ENCODE measurements around the gene CFAP410. TPM values are rescaled to one million over a fixed set of nuclear protein-coding genes. Genes with fewer than 3 reads are reported as not detected.

Gene CFAP410
- total RNA-seq, 4 donors from 2014 or later: 23.8 to 44.8 (median 26.0) TPM

DNA sequence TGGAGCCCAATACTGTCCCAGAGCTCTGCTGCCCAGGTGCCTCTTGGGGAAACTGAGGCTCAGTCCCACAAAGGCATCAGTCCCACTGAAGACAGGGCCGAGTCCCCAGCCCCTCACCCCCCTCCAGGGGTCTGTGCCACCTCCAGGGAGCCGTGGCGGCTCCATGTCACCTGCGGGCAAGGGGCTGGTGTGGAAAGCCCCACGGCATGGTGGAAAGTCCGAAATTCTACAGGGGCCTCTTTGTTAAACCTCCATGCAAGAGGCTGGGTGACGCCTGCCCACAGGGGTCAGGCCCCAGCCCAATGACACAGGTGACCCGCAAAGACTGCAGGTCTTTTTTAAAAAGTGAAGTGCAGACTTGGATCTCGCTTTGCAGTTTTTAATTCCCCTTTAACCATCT is 56.8 kb downstream of the CFAP410 start:
- Histone ChIP-seq H3K4me1 (no peaks in the 10 kb centered on the region), H3K27ac (no peak overlapping the region), H3K9me3 (no peaks in the 10 kb centered on the region), H3K36me3 (no peaks in the 10 kb centered on the region), H3K4me3 (no peak overlapping the region), H3K27me3 (no peaks in the 10 kb centered on the region)
- no peak for TF ChIP-seq POLR2A (IDR thresholded peaks at IDR 0.05)
- TF ChIP-seq, protein P1, sequence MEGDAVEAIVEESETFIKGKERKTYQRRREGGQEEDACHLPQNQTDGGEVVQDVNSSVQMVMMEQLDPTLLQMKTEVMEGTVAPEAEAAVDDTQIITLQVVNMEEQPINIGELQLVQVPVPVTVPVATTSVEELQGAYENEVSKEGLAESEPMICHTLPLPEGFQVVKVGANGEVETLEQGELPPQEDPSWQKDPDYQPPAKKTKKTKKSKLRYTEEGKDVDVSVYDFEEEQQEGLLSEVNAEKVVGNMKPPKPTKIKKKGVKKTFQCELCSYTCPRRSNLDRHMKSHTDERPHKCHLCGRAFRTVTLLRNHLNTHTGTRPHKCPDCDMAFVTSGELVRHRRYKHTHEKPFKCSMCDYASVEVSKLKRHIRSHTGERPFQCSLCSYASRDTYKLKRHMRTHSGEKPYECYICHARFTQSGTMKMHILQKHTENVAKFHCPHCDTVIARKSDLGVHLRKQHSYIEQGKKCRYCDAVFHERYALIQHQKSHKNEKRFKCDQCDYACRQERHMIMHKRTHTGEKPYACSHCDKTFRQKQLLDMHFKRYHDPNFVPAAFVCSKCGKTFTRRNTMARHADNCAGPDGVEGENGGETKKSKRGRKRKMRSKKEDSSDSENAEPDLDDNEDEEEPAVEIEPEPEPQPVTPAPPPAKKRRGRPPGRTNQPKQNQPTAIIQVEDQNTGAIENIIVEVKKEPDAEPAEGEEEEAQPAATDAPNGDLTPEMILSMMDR (IDR thresholded peaks at IDR 0.05): no peak
- DNase-seq: no peak
- intact Hi-C loops (cut with DNase I; ENCODE audit: low total_unique reads): no loop called here

DNA sequence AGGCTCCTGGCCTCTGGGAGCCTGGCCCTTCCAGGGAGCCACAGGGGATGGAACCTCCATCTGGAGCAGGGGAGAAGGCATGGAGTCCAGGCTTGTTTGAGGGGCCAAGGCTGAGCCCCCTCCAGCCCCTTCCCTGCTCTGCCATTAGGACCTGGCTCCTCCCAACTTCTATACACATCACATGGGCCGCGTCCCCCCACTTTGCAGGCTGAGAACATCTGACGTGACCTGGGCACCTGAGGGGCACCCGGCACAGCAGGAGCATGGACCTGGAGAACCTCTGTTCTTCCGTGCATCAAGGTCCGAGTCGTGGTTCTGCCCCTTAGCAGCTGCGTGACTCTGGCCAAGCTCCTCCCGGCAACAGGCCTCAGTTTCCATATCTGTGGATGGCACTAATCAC is 57.4 kb downstream of the CFAP410 start:
- no peak overlapping the region for H3K27ac ChIP-seq
- no peaks in the 10 kb centered on the region for H3K9me3 ChIP-seq
- H3K27me3 ChIP-seq: no peaks in the 10 kb centered on the region
- no peak overlapping the region for H3K4me3 ChIP-seq
- DNase-seq: no peak
- TF ChIP-seq, protein P1 (IDR thresholded peaks at IDR 0.05): no peak
- no peak for TF ChIP-seq POLR2A (IDR thresholded peaks at IDR 0.05)
- H3K4me1 ChIP-seq: no peaks in the 10 kb centered on the region
- intact Hi-C loops (cut with DNase I; ENCODE audit: low total_unique reads): no loop called here
- no peaks in the 10 kb centered on the region for H3K36me3 ChIP-seq

DNA sequence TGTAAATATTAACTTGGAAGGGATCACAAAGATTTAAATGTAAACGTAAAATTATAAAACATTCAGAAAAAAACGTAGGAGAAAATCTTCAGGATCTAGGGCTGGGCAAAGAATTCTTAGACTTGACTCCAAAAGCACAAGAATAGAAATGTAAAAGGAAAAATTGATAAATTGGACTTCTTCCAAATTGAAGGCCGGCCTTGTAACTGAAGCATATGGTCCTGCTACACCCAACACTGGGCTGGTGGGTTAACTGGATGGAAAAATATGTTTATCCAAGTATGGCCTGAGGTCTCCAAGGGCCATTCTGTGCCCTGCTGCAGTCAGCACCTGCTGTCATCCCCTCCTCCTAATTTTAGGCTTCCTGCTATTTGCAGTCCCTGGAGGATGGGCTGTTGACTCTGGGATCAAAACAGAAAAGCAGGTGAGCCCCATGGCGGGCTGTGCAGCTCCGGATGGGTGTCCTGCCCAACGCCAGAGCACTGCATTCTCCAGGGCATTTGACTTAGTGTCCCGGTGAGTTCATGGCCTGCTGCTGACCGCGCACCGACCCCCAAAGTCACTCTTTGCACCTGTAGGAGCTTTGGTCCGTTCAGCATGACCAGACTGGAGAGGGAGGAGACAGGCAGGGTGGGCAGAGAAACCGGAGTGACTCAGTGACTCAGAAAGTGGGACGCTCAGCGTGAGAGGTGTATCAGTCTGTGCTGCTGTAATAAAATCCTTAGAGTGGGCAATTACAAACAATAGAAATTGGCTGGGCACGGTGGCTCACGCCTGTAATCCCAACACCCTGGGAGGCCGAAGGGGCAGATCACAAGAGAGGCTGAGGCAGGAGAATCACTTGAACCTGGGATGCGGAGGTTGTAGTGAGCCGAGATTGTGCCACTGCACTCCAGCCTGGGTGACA is 59.6 kb downstream of the CFAP410 start:
- TF ChIP-seq POLR2A (IDR thresholded peaks at IDR 0.05): no peak
- TF ChIP-seq, protein P1 (IDR thresholded peaks at IDR 0.05): no peak
- no peak for DNase-seq
- intact Hi-C loops (cut with DNase I; ENCODE audit: low total_unique reads): no loop called here

More for the DNA sequence above, 59.6 kb downstream of the CFAP410 start:
- no peaks in the 10 kb centered on the region for H3K4me1 ChIP-seq
- H3K27me3 ChIP-seq: no peaks in the 10 kb centered on the region
- no peaks in the 10 kb centered on the region for H3K9me3 ChIP-seq
- no peak overlapping the region for H3K27ac ChIP-seq
- no peak overlapping the region for H3K4me3 ChIP-seq
- H3K36me3 ChIP-seq: no peaks in the 10 kb centered on the region

Other genes with a start within 250 kb of the CFAP410 start
- gene PWP2, start 232.0 kb downstream of the CFAP410 start, total RNA-seq: 1 to 10 TPM in 3 of 4 donors, not detected in 1; 5.2 to 9.1 (median 6.5) TPM
- gene GATD3, start 205.7 kb downstream of the CFAP410 start, total RNA-seq: 10 to 100 TPM in 1 of 4 donors, 1 to 10 TPM in 2, not detected in 1; 1.5 to 17.0 (median 6.2) TPM
- 1 to 10 TPM in 2 of 4 donors, under 1 TPM in 2; 0.51 to 5.1 (median 1.4) TPM for gene ICOSLG, start 98.4 kb downstream of the CFAP410 start, total RNA-seq
- not detected for gene DNMT3L, start 77.5 kb downstream of the CFAP410 start, total RNA-seq
- gene AIRE, start 53.5 kb downstream of the CFAP410 start, total RNA-seq: under 1 TPM in 1 of 4 donors, not detected in 3; 0.21 TPM
- gene PFKL, start 39.3 kb downstream of the CFAP410 start, total RNA-seq: 100 to 1,000 TPM in 1 of 4 donors, 10 to 100 TPM in 3; 36.5 to 144 (median 75.4) TPM
- gene TRPM2, start 14.2 kb upstream of the CFAP410 start, total RNA-seq: 1 to 10 TPM in 2 of 4 donors, under 1 TPM in 2; 0.29 to 3.1 (median 1.8) TPM
- gene LRRC3, start 116.1 kb upstream of the CFAP410 start, total RNA-seq: 1 to 10 TPM in 2 of 4 donors, under 1 TPM in 1, not detected in 1; under 0.01 to 2.3 (median 2.3) TPM
- gene KRTAP10-1, start 200.8 kb upstream of the CFAP410 start, total RNA-seq: not detected
- not detected for gene KRTAP10-2, start 212.1 kb upstream of the CFAP410 start, total RNA-seq
- not detected for gene KRTAP10-3, start 219.4 kb upstream of the CFAP410 start, total RNA-seq
- not detected for gene KRTAP10-4, start 234.3 kb upstream of the CFAP410 start, total RNA-seq
- not detected for gene KRTAP10-5, start 241.2 kb upstream of the CFAP410 start, total RNA-seq

Data from uterus (tissue), 4 donors.